Erythroblast (primary cell): ENCODE results near the gene STK4.

ENCODE experiments used
- GATA1 ChIP-seq: IDR thresholded peaks from 2 replicates; pipeline ENCODE4 v1.6.1; 2011; ENCODE audit warnings: low read depth, mild to moderate bottlenecking, control low read depth, low read length, moderate library complexity
- POLR2A ChIP-seq: IDR thresholded peaks from 2 replicates; pipeline ENCODE4 v1.6.1; 2011; ENCODE audit warnings: mild to moderate bottlenecking, low read length

- no peak for TF ChIP-seq POLR2A
- no peak for TF ChIP-seq GATA1
Measured at GRCh38 chr20:44954211-44954610, 12.1 kb upstream of the STK4 start.
